SKM-1 (cell line): ENCODE results near the gene PRKN.
"Not testable (repeated sequence)": the region's sequence is repeated elsewhere in the genome, so short reads cannot be mapped to it uniquely, and the experiment has no call there.

Source experiments
- DNase-seq: peaks from one replicate; lab custom pipeline; 2025; ENCODE audit not compliant: unreplicated experiment; lab: John Stamatoyannopoulos, UW

The PRKN gene

DNA sequence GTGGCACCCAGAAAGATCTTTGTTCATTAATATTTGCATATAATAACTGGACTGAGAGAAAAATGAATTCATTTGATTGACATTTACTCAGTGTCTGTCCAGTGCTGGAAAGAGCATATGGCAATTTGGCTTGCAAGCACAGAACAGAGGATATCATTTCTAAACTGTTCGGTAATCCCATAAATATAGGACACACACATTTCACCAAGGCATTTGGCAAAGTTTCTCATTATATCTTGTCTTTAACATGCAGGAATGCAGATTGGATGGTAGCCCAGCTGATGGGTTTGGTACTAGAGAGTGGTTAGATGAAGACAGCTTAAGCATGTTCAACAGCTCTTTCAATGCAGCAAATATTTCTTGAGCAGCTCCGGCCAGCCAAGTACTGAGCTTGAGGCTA lies 259.2 kb downstream of the PRKN start:
- no peak for DNase-seq

DNA sequence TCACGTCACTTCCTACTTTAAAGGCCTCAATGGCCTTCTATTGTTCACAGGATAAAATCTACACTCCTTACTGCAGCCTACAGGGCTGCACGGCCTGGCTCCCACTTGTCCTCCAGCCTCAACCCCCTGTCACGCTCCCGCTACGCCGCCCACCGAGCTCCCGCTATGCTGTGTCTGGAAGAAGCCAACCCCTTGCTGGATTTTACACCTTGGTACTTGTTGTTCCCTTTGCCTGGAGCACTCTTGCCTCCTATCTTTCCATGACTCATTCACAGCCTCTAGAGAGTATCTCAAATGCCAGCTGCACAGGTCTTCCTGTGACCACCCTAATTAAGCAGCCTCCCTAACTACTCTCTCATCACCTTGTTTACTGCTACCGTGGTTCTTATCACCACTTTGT lies 259.9 kb downstream of the PRKN start:
- no peak for DNase-seq

DNA sequence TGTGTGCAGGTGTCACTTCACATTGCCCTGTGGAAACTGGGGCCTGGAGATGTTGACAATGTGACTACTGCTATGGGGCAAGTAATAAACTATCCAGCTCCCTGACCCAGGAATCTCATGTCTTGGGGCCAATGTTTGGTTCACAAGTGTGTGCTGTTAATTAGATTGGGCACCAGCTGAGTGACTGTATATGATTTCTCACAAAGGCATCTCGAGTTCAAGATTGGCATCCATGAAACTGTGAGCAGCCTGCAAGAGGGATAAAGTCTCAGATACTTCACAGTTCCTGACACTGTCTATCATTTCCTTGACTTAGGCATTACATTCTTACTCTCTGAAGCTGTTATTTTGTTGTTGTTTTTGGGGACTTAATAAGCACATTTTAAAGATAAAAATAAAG lies 264.0 kb downstream of the PRKN start:
- no peak for DNase-seq

DNA sequence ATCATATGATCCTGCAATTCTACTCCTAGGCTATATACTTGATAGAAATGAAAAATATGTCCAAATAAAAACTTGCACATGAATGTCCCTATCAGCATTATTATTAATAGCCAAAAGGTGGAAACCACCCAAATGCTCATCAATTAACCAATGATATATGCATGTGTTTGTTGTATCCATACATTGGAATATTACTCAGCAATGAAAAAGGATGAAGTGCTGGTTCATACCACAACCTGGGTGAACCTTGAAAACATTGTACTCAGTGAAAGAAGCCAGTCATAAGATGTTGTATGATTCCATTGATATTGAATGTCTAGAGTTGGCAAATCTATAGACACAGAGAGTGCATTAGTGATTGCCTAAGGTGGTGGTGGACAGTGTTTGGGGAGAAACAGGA lies 267.6 kb downstream of the PRKN start:
- no peak for DNase-seq

DNA sequence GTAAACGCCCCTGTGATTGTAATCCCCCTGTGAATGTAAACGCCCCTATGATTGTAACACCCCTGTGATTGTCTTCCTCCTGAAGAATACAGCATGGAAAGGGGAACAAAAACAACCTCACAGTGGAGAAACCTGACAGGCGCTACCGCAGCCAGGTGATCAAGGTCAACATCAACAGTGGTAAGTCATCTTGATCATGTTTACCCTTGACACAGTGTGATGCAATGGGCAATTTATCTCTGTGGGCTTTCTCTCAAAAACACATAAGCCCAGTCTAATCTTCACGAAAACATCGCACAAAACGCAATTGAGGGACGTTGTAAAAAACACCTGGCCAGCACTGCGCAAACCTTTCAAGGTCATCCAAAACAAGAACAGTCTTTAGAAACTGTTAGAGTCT lies 277.2 kb downstream of the PRKN start:
- DNase-seq = no peak

DNA sequence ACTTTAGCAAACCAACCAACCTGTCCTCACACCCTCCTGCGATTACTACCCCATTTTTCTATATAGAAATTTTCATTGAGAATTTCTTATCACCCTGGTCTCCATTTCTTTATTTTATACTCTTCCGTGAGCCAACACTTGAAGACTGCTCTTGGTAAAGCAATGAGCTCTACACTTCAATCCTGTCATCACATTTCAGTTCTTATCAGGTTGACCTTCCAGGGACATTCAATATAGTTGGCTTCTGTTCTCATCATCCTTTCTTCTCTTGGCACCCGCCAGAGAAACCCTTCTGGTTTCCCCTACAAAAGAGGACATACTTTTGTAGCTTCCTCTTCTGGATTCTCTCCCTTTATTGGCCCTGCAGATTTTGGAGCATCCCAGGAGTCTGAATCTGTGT lies 279.3 kb downstream of the PRKN start:
- no peak for DNase-seq

DNA sequence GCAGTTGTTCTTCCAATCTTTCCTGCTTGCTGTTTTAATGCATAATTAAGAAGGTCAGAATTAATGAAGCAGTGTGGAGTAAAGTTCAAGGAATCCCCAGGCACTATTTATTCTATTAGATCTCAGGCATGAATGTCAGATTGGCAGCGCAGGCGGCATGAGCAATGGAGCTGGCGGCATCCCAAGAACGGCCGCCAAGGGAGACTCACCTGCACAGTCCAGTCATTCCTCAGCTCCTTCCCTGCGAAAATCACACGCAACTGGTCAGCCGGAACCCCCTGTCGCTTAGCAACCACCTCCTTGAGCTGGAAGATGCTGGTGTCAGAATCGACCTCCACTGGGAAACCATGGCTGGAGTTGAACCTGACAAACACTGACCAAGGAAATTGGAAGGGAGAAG lies 284.5 kb downstream of the PRKN start:
- DNase-seq = no peak

DNA sequence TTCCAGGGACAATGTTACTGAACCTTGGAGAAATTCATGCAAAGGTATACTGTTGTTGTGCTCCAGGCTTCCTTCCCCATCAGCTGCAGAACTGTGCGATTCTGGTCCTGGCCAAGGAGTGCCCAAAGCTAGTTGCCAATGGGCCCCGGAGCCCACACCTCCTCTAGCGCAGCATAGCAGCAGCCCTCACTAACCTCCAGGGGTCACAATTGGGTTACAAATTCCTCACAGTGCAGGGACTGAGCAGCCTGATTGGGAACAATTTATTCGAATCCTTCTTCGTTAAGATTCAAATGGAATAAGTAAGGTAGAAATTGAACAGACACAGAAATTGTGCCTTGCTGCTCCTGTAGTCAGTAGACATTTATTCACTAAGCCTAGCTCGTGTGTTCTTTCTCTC lies 284.9 kb downstream of the PRKN start:
- no peak for DNase-seq

DNA sequence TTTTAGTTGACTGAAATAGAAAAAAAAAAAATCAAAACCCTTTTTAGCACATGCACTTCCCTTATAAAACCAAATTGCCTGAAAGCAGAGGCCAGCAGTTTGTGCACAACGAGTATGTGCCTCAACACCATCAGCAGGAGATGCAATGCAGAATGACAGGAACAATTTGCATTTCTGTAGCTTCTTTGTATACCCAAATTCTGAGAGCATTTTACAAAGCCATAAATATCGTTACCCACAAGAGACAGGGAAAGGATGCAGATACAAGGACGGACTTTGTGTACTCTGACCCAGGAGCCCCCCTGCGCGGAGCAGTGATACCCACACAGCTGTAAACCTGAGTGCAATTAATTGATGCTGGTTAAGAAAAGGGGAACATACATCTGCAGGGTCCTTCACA lies 285.6 kb downstream of the PRKN start:
- DNase-seq = no peak

DNA sequence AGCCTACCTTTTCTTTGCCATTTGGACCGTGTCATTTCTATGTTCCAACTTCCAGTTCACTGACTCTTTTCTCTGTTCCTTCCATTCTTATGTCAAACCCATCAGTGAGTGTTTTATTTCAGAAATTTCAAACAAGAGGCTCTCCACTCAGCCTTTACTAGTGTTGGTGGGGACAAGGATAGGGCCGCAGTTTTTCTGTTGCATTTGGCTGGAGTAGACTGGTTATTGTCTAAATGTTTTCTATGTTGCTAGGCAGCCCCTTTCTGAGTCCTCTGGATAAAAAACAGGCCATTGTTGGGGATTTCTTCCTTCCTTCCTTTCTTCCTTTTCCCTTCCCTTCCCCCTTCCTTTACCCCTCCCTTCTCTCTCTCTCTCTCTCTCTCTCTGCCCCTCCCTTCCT lies 288.6 kb downstream of the PRKN start:
- no peak for DNase-seq

DNA sequence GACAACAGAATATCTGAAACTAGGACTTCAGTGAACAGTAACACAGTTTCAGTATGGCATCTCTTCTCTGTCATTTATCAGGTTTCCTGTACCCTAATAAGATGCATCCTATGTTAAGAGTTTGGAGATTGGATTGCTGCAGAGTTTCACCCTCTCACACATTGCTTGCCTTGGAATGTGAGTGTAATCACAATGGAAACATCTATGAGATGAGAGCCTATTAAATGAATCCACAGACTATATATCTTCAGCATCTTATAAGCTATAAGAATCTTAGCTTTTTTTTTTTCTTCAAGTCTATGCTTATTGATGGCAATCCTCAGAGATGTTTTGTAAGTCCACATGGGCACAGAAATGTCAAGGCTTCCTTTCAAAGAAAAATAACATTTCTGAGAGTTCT lies 292.5 kb downstream of the PRKN start:
- no peak for DNase-seq

DNA sequence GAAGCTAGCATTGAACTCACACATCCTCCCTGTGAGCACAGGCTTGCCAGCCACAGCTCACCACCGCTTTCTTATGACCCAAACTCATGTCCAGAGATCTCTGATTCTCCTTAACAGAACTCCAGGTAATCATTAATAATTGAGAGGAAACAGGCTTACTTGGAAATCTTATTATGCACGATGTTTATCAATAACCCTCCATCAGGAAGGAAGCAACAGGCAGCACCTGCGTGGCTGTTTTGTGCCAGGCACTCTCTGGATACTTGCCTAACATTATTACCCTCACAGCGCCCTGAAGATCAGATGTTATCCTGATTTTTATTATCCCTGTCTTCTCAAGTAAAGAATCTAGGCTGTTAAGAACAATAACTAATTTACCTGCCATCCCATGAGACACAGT lies 306.6 kb downstream of the PRKN start:
- no peak for DNase-seq

DNA sequence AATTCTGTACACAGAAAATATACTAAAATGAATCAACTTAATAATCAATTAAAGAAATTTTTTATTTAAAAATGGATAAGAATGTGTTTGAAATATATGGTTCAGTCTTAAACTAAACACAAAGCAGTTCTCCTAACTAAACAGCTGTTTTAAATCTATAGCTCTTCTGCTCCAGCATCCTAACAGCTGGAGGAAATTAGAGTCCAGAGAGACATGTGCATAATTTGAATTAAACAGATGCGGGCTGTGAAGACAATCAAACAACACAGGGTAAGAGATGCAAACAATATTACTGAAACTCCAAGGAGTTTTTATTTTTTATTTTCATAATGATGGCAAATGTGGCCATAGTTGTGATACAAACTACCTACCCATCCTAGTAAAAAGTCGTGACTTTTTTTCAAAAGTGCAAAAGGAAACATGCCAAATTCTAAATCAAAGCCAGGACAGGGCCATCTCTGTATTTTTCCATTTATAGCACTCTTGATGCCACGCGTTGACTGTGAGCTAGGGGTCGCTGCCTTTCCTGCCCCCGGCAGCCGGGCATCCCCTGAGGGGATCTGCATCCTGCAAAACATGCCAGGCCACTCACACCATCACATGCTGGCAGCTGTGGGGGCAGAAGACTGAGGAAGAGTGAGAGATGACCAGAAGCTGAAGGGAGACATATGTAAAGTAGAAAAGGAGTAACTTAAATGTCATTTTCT lies 310.6 kb downstream of the PRKN start:
- no peak for DNase-seq

DNA sequence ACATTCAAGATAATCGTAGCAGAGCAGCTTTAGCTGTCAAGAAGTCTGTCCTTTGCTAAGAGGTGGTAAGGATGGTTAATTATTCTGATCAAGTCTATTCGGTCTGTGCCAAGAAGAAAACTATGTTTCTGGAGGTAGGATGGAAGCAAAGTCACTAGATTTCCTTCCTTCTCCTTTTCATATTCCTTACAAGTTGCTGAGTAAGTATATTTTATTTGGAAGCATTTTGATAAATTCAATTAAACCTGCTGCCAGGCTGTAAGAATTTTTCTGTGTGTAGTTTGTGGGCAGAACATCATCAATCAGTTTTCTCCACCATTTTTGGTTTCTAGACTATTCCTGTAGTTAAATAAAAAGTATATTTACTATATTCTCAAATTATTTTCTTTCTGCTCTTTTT lies 311.3 kb downstream of the PRKN start:
- DNase-seq = no peak

DNA sequence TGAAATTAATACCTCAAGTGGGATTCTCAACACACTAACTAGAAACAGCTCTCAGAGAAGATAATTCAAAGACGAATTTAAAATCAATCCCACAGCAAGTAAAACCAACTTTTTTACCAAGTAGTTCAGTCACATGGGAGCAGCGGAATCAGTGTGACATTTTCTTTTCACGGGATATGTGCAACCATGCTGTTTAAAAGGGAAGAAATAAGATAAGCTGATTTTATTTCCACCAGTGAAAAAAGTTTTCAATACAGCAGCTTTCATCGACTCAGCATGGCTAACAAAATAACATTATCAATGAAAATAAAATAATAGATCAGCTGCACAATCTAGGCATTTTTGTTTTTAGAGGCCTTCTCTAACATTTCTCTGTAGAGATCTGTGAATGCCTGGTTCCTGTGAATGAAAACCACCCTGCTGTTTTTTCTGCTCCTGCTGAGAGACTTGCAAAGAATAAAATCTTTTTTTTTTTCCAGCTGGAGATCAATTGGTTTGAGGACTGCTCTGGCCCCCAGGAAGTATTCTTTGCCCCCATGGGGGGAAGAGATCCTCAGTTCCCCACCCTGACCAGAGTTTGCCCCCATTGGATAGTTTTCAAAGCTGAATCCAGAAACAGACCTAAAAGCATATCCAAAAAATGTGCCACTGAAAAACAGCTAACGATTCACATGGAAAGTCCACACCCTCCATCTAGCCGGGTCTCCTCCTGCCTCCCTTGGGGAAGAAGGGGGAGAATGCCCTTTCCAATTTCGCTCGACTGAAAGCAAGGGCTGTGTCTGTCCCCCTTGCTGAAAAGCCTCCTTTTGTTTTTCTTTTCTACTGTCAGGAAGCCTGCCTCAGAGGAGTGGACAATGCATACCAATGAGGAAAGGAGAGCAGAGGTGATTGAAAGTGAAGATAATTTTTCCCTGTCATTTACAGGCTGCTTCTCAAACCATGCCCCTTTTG lies 317.6 kb downstream of the PRKN start:
- DNase-seq = no peak

DNA sequence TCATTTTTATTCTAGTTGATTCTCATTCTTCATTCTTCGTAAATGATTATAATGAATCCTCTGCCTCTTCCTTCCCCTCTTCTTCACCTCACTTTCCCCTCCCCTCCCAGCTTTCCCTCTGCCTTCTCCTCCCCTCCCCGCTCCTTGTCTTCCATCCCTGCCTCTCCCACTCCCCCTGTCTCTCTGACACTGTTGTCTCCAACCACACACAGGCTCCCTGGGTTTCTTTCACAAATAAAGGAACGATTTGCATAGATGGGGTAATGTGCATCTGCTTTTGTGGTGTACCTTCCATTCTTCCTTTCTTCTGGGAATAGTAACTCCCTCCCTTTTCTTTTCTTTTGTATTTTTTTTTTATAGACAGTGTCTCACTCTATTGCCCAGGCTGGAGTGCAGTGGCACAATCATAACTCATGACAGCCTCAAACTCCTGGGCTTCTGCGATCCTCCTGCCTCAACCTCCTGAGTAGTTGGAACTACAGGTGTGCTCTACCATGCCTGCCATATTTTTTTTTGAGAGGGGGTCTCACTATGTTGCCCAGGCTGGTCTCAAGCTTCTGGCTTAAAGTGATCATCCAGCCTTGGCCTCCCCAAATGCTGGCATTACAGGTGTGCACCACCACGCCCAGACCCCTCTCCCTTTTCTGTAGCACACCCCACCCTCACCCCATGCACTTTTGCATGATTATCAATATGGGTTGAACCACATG lies 318.6 kb downstream of the PRKN start:
- no peak for DNase-seq

DNA sequence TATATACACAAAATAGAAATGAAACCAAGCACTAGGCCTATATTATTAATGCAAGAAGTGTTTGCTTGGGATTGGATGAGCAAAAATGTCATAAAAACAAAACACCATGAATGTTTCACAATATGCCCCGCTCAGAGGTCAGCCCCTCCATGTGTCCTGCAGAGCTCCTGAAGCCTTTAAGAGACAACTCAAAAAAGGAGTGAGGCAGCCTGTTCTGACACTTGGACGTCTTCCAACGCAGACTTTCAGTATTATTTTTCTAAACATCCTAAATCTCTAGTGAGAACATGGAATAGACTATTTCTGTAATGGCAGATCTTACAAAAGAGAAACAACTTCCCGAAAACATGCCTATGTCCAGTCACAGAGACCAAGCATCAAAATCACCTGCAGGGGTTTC lies 322.6 kb downstream of the PRKN start:
- no peak for DNase-seq

DNA sequence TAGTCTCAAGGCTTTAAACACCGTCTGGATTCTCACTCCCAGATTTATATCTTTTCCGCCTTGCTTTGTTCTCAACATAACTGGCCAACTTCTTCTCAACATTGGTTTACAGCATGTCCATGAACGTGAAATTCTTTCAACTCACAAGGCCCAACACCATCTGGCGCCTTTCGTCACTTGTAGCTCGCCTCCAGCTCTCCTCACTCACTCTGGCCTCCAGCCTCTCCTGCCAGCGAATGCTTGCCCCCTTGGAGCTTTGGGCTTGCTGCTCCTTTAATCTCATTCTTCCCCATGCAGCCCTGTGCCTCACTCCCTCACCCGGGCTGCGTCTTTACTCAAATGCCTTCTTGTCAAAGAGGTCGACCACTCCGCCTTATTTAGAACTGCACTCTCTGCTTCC lies 324.5 kb downstream of the PRKN start:
- no peak for DNase-seq

DNA sequence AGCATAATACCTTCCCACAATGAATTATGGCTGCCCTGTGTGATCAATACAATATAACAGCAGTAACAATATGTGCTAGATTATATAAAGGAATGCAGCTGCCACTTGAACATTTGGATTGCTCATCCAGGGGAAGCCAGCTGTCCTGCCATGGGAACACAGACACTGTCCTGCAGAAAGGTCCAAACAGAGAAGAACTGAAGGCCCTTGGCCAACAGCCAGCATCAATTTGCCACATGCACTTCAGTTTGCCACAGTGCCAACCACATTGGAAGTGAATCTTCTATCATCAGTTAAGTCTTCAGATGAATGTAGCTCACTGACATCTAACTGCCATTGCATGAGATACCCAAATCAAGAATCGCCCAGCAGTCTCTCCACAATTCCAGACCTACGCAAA lies 332.4 kb downstream of the PRKN start:
- DNase-seq = no peak

DNA sequence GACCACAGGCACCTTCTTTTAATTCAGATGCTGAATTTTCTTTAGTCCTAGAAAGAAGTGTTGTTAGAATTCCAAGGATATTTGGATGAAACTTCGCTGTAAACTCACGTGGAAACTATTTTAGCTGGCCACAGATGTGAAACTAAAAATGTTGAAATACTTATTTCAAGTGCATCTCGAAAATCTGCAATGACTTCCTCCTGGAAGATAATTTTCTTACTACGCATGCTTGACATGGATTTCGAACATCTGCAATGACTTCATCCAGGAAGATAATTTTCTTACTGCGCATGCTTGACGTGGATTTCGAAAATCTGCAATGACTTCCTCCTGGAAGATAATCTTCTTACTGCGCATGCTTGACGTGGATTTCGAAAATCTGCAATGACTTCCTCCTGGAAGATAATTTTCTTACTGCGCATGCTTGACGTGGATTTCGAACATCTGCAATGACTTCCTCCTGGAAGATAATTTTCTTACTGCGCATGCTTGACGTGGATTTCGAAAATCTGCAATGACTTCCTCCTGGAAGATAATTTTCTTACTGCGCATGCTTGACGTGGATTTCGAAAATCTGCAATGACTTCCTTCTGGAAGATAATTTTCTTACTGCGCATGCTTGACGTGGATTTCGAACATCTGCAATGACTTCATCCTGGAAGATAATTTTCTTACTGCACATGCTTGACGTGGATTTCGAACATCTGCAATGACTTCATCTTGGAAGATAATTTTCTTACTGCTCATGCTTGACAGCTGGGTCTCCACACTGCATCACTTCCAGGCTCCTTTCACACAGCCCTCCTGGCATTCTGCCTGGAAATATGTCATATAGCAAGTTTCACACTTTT lies 336.4 kb downstream of the PRKN start:
- DNase-seq = not testable (repeated sequence)
